ENCODE measurements around the gene ZBTB22.
"Not testable (repeated sequence)": the region's sequence is repeated elsewhere in the genome, so short reads cannot be mapped to it uniquely, and the experiment has no call there.

Gene ZBTB22, protein sequence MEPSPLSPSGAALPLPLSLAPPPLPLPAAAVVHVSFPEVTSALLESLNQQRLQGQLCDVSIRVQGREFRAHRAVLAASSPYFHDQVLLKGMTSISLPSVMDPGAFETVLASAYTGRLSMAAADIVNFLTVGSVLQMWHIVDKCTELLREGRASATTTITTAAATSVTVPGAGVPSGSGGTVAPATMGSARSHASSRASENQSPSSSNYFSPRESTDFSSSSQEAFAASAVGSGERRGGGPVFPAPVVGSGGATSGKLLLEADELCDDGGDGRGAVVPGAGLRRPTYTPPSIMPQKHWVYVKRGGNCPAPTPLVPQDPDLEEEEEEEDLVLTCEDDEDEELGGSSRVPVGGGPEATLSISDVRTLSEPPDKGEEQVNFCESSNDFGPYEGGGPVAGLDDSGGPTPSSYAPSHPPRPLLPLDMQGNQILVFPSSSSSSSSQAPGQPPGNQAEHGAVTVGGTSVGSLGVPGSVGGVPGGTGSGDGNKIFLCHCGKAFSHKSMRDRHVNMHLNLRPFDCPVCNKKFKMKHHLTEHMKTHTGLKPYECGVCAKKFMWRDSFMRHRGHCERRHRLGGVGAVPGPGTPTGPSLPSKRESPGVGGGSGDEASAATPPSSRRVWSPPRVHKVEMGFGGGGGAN

GRCh38 chr6:33317669-33318425 is at the start of gene ZBTB22:
ZBTB22 (minus strand) TSS chr6:33317744; CDS start chr6:33316916, 828 bp downstream.
- ChIA-PET CTCF (interaction anchor here (0.8 to 3.3 kb wide), 7 partner anchors 13 to 382 kb away, joined by 3 to 13 read pairs (median 4); partner anchors contain the start of genes B3GALT4 and RGL2), POLR2A (interaction anchor here (0.6 to 1.6 kb wide), 9 partner anchors 17 to 518 kb away, joined by 3 to 17 read pairs (median 6); partner anchors contain the start of genes B3GALT4, HLA-DPB1, RGL2 and RPS18)
- TF ChIP-seq, protein P1, sequence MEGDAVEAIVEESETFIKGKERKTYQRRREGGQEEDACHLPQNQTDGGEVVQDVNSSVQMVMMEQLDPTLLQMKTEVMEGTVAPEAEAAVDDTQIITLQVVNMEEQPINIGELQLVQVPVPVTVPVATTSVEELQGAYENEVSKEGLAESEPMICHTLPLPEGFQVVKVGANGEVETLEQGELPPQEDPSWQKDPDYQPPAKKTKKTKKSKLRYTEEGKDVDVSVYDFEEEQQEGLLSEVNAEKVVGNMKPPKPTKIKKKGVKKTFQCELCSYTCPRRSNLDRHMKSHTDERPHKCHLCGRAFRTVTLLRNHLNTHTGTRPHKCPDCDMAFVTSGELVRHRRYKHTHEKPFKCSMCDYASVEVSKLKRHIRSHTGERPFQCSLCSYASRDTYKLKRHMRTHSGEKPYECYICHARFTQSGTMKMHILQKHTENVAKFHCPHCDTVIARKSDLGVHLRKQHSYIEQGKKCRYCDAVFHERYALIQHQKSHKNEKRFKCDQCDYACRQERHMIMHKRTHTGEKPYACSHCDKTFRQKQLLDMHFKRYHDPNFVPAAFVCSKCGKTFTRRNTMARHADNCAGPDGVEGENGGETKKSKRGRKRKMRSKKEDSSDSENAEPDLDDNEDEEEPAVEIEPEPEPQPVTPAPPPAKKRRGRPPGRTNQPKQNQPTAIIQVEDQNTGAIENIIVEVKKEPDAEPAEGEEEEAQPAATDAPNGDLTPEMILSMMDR (IDR thresholded peaks at IDR 0.05; ENCODE audit: control extremely low read depth, extremely low read depth, low read depth, missing control alignments): no peak
- peak; percentile 89 for DNase-seq (ENCODE audit: extremely low spot score)

- ChIA-PET POLR2A (no interaction called here), CTCF (interaction anchor here (1.2 to 1.5 kb wide), 2 partner anchors 23 to 59 kb away, joined by 3 read pairs; no protein-coding TSS in a partner anchor)
- TF ChIP-seq, protein P1 (IDR thresholded peaks at IDR 0.05; ENCODE audit: control extremely low read depth, extremely low read depth, low read depth, missing control alignments): no peak
- DNase-seq (ENCODE audit: extremely low spot score): no peak
Measured at GRCh38 chr6:33367009-33367714, 49.6 kb upstream of the ZBTB22 start.

- DNase-seq (ENCODE audit: extremely low spot score); POLR2A ChIA-PET: not testable (repeated sequence)
- CTCF ChIA-PET: interaction anchor here (0.9 to 1.5 kb wide), 2 partner anchors 20 to 33 kb away, joined by 3 to 5 read pairs; no protein-coding TSS in a partner anchor
Measured at GRCh38 chr6:33365206-33365971, 47.8 kb upstream of the ZBTB22 start.

DNA sequence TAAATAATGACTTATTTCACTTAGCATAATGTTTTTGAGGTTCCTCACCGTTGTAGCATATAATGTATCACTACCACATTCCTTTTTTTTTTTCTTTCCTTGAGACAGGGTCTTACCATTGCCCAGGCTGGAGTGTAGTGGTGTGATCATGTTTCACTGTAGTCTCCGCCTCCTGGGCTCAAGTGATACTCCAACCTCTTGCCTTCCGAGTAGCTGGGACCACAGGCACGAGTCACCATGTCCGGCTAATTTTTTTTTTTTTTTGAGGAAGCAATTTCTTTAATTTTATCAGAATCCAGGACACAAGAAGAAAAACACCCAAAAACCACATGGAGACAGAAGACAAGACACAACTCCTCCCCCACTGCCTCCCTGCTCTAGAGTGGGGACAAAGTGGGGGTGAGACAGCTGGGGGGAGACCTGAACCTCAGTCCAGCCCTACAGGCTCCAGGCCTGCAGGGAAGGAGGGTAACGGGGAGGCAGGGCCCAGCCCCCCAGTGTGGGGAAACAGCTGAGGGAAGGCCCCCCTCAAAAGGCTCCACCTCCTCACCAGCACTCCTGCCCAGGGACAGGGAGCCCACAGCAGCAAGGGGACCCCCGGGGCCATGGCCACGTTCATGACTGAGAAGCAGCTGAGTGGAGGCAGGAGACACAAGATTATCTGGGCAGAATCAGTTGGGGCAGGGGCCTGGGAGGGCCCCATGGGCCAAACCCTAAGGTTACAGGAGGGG is 47.1 kb upstream of the ZBTB22 start:
- CTCF ChIA-PET: interaction anchor here (1.5 kb wide), 1 partner anchor 19 kb away, joined by 5 read pairs; no protein-coding TSS in a partner anchor
- DNase-seq (ENCODE audit: extremely low spot score); POLR2A ChIA-PET: not testable (repeated sequence)

DNA sequence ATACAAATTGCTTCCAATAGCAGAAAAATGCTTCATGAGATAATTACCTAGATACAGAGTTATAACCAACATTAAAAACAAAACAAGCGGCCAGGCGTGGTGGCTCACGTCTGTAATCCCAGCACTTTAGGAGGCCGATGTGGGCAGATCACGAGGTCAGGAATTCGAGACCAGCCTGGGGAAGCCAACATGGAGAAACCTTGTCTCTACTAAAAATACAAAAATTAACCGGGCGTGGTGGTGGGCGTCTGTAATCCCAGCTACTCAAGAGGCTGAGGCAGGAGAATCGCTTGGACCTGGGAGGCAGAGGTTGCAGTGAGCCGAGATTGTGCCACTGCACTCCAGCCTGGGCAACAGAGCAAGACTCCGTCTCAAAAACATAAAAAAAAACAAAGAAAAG is 45.9 kb upstream of the ZBTB22 start:
- DNase-seq (ENCODE audit: extremely low spot score); POLR2A ChIA-PET: not testable (repeated sequence)
- CTCF ChIA-PET: interaction anchor here (4.5 kb wide), 1 partner anchor 19 kb away, joined by 20 read pairs; no protein-coding TSS in a partner anchor

- TF ChIP-seq, protein P1 (IDR thresholded peaks at IDR 0.05; ENCODE audit: control extremely low read depth, extremely low read depth, low read depth, missing control alignments): no peak
Measured at GRCh38 chr6:33359331-33359730, 41.8 kb upstream of the ZBTB22 start.

DNA sequence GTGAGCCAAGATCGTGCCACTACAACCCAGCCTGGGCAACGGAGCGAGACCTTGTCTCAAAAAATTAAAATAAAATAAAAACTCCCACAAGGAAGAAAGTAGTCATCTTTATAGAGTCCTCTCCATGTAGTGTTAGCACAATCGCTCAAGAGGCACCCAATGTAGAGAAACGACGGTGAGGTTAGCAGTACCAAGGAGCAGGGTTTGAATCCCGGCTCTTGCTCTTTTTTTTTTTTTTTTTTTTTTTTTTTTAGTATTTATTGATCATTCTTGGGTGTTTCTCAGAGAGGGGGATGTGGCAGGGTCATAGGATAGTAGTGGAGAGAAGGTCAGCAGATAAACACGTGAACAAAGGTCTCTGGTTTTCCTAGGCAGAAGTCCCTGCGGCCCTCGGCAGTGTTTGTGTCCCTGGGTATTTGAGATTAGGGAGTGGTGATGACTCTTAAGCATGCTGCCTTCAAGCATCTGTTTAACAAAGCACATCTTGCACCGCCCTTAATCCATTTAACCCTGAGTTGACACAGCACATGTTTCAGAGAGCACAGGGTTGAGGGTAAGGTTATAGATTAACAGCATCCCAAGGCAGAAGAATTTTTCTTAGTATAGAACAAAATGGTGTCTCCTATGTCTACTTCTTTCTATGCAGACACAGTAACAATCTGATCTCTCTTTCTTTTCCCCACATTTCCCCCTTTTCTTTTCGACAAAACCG is 39.8 kb upstream of the ZBTB22 start:
- DNase-seq (ENCODE audit: extremely low spot score); POLR2A ChIA-PET: not testable (repeated sequence)
- CTCF ChIA-PET: interaction anchor here (1.0 kb wide), 1 partner anchor 12 kb away, joined by 3 read pairs; no protein-coding TSS in a partner anchor

More at GRCh38 chr6:33359331-33359730, 41.8 kb upstream of the ZBTB22 start:
- CTCF ChIA-PET: interaction anchor here (2.1 to 4.5 kb wide), 2 partner anchors 15 to 16 kb away, joined by 7 to 20 read pairs; no protein-coding TSS in a partner anchor
- no peak for DNase-seq (ENCODE audit: extremely low spot score)
- POLR2A ChIA-PET: no interaction called here

All from GM10248 (cell line).